H1 (cell line): ENCODE results near the gene RING1. TPM values are rescaled to one million over a fixed set of nuclear protein-coding genes. Genes with fewer than 3 reads are reported as not detected.

Experiments used
- polyA plus RNA-seq, 7 experiments: library from polyadenylated mRNA; depleted of rRNA in 3 of 7; stranded (reverse) in 5 of 7; unstranded in 2 of 7; fragments of >200 nt in 5 of 7; fragments of 200-250 nt in 2 of 7; gene quantifications; 1 replicate in 5 of 7; 2 replicates in 1 of 7; 4 replicates in 1 of 7; pipeline versions ENCODE4 v1.2.1 to v1.2.3, GENCODE V29; 2011 to 2013; ENCODE audit warnings: missing spikeins in 2 of 7, mixed read lengths in 2 of 7
- total RNA-seq: library from RNA; stranded (reverse); fragmentation: NEBNext Ultra II Directional; extraction: Animal tissue kit (Norgen Biotek cat#: 25700); gene quantifications from 2 replicates; pipeline ENCODE4 v1.2.1, GENCODE V29; 2021
- TF ChIP-seq, protein P1 (sequence below): IDR thresholded peaks from 2 replicates; pipeline ENCODE4 v1.6.1; 2011; ENCODE audit warnings: low read length, improper control_type of control experiment

RING1 gene
- total and polyA plus RNA-seq, 2 of the 8 experiments (the other 6 are each of a cell fraction or from before 2014, with no cell fraction given), result 16.4 to 26.0 TPM

DNA sequence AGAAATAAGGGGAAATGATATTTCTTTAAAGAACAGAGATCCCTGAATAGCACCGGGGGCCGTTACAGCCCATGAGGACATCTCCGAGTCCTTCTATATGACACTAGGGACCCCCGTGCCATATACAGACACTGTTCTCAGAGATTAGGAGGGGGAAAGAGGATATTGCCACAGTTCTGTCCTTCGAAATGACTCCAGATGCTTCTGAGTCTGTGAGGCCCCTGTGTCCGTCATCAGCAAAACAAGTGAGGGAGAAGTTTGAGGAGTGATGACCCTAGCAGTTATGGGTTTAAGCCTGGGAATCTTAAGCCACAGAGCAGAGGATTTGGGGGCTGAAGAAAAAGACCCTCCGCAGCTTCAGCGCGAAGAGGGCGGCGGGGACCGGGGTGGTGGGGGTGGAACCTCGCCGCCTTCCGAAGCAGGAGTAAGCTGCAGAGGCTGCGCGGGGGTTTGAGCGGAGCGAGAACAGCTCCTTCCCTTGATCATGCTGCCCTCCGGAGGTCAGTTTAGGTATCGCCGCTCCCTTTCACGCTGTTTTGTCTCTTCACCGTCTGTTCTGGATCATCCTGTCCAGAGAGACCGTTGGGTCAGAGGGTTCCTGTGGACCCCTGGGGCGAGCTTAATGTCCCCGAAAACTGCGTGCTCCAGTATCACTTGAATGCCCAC lies 39.8 kb downstream of the RING1 start (continued):
- TF ChIP-seq, protein P1, sequence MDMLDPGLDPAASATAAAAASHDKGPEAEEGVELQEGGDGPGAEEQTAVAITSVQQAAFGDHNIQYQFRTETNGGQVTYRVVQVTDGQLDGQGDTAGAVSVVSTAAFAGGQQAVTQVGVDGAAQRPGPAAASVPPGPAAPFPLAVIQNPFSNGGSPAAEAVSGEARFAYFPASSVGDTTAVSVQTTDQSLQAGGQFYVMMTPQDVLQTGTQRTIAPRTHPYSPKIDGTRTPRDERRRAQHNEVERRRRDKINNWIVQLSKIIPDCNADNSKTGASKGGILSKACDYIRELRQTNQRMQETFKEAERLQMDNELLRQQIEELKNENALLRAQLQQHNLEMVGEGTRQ, result no peak
